Brain microvascular endothelial cell (primary cell): ENCODE results near the gene GFRA1.

Source experiments
- DNase-seq: peaks from one replicate; pipeline ENCODE4 v3.0.0-alpha.2; 2020
- H3K27ac ChIP-seq: fragments of 250-450 bp; sonication (Bioruptor Pico); 2 replicates; pipeline ENCODE4 v1.5.1; 2020; ENCODE audit warnings: mild to moderate bottlenecking, moderate library complexity
- H3K27me3 ChIP-seq: fragments of 250-450 bp; sonication (Bioruptor Pico); replicated peaks from 2 replicates; pipeline ENCODE4 v1.5.1; 2020; ENCODE audit warnings: mild to moderate bottlenecking
- H3K36me3 ChIP-seq: fragments of 250-450 bp; sonication (Bioruptor Pico); replicated peaks from 2 replicates; pipeline ENCODE4 v1.5.1; 2020; ENCODE audit warnings: mild to moderate bottlenecking
- H3K4me3 ChIP-seq: 2 replicates; pipeline ENCODE4 v1.5.1; 2011; ENCODE audit warnings: low read depth, mild to moderate bottlenecking, control low read depth, low read length, moderate library complexity
- CTCF ChIP-seq: IDR thresholded peaks from 2 replicates; pipeline ENCODE4 v1.5.1; 2011; ENCODE audit warnings: low read depth, mild to moderate bottlenecking, moderate library complexity, low read length, control low read depth, inconsistent platforms; ENCODE audit errors: missing control alignments
- in situ Hi-C: cut with HindIII; loops from 2 replicates; pipeline ENCODE4 v1.10.0; 2017; ENCODE audit warnings: low sequenced_read_pairs, low pct_ligation_motif_present

Gene GFRA1

GRCh38 chr10:116278846-116279245 is 5.8 kb upstream of the GFRA1 start:
- H3K36me3 ChIP-seq, result no peaks in the 10 kb centered on the region
- DNase-seq, result no peak
- peaks cover 10% of the 10 kb centered on the region for H3K27me3 ChIP-seq
- in situ Hi-C loops, result no loop called here
- no peak for TF ChIP-seq CTCF
- H3K27ac ChIP-seq, result no peak overlapping the region
- H3K4me3 ChIP-seq, result no peak overlapping the region

GRCh38 chr10:116276981-116277380 is 4.0 kb upstream of the GFRA1 start:
- no peaks in the 10 kb centered on the region for H3K36me3 ChIP-seq
- no peak for TF ChIP-seq CTCF
- no peak for DNase-seq
- no peak overlapping the region for H3K27ac ChIP-seq
- no peak overlapping the region for H3K4me3 ChIP-seq
- in situ Hi-C loops, result no loop called here
- peaks cover 22% of the 10 kb centered on the region for H3K27me3 ChIP-seq

- TF ChIP-seq CTCF, result peak; percentile 12
- DNase-seq, result no peak
- no peak overlapping the region for H3K27ac ChIP-seq
- no peaks in the 10 kb centered on the region for H3K36me3 ChIP-seq
- in situ Hi-C loops, result no loop called here
- peaks cover 40% of the 10 kb centered on the region for H3K27me3 ChIP-seq
- peak overlapping the region; percentile 63 for H3K4me3 ChIP-seq
Measured at GRCh38 chr10:116274064-116274904, 1.3 kb upstream of the GFRA1 start.

GRCh38 chr10:116271593-116272439 is 1.2 kb downstream of the GFRA1 start:
- Histone ChIP-seq H3K27ac (no peak overlapping the region), H3K4me3 (peak overlapping the region; percentile 63), H3K36me3 (no peaks in the 10 kb centered on the region), H3K27me3 (peaks cover 40% of the 10 kb centered on the region)
- TF ChIP-seq CTCF, result no peak
- DNase-seq, result no peak
- in situ Hi-C loops, result no loop called here

GRCh38 chr10:116270771-116271592 is 2.0 kb downstream of the GFRA1 start:
- DNase-seq, result no peak
- peak overlapping the region; percentile 63 for H3K4me3 ChIP-seq
- H3K27ac ChIP-seq, result no peak overlapping the region
- H3K27me3 ChIP-seq, result peaks cover 40% of the 10 kb centered on the region
- H3K36me3 ChIP-seq, result no peaks in the 10 kb centered on the region
- in situ Hi-C loops, result no loop called here
- TF ChIP-seq CTCF, result no peak
